WTC11 (cell line): ENCODE results near the gene NFIC.

Experiments
- CREB1 ChIP-seq: sonication (generic); formaldehyde crosslinking; IDR thresholded peaks from 2 replicates; pipeline ENCODE4 v1.8.0; 2023; ENCODE audit warnings: mild to moderate bottlenecking, missing genetic modification reagents
- NR2C2 ChIP-seq: sonication (generic); formaldehyde crosslinking; IDR thresholded peaks from 2 replicates; pipeline ENCODE4 v1.8.0; 2022; ENCODE audit warnings: mild to moderate bottlenecking, missing genetic modification reagents
- TF ChIP-seq, protein P1 (sequence below): fragments of 200-600 bp; IDR thresholded peaks from 2 replicates; pipeline ENCODE4 v1.8.0; 2022; ENCODE audit warnings: antibody characterized with exemption
- TF ChIP-seq, protein P2 (sequence below): sonication (generic); formaldehyde crosslinking; IDR thresholded peaks from 2 replicates; pipeline ENCODE4 v1.8.1; 2022; ENCODE audit warnings: low read depth, missing genetic modification reagents, borderline replicate concordance
- TF ChIP-seq, protein P3 (sequence below): sonication (generic); formaldehyde crosslinking; IDR thresholded peaks from 2 replicates; pipeline ENCODE4 v1.8.1; 2022; ENCODE audit warnings: mild to moderate bottlenecking, moderate library complexity, missing genetic modification reagents
- TF ChIP-seq, protein P4 (sequence below): fragments of 250-450 bp; sonication (Bioruptor Pico); conservative IDR thresholded peaks from 2 replicates; pipeline ENCODE4 v1.9.0; 2021; ENCODE audit warnings: mild to moderate bottlenecking
- TF ChIP-seq, protein P5 (sequence below): sonication (generic); formaldehyde crosslinking; IDR thresholded peaks from 2 replicates; pipeline ENCODE4 v1.8.0; 2023; ENCODE audit warnings: mild to moderate bottlenecking, missing genetic modification reagents

DNA sequence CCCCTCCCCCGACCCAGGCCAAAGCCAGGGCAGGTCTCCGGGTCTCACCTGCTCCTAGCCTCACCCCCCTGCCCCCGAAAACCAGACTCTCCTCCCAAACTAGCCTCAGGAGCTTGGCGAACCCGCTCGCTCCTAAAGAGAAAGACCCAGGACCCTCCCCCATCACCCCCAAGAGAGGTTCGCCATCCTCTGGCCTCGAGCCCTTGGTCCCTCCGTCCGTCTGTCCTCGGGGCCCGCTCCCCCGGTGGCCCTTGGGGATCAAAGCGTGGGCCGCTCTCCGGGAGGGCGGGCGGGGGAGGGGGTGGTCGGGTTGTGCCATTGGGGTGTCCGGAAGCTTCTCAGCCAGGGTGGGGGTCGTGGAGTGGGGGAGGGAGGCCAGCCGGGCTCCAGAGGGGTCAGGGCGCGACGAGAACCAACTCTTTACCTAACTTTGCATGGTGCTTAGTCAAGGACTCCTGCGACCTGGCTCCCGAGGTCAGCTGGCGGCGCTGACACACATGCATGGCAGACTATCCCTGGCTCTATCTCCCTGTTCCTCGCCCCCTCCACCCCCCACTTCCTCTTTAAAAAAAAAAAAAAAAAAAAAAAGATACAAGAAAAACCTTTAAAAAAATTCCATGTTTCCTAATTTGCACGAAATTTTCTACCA is 98.3 kb downstream of the NFIC start:
- TF ChIP-seq, protein P1, sequence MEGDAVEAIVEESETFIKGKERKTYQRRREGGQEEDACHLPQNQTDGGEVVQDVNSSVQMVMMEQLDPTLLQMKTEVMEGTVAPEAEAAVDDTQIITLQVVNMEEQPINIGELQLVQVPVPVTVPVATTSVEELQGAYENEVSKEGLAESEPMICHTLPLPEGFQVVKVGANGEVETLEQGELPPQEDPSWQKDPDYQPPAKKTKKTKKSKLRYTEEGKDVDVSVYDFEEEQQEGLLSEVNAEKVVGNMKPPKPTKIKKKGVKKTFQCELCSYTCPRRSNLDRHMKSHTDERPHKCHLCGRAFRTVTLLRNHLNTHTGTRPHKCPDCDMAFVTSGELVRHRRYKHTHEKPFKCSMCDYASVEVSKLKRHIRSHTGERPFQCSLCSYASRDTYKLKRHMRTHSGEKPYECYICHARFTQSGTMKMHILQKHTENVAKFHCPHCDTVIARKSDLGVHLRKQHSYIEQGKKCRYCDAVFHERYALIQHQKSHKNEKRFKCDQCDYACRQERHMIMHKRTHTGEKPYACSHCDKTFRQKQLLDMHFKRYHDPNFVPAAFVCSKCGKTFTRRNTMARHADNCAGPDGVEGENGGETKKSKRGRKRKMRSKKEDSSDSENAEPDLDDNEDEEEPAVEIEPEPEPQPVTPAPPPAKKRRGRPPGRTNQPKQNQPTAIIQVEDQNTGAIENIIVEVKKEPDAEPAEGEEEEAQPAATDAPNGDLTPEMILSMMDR, result no peak
- TF ChIP-seq CREB1 (CRISPR knock-in tag) (no peak), NR2C2 (CRISPR knock-in tag) (no peak)
- TF ChIP-seq, protein P2, sequence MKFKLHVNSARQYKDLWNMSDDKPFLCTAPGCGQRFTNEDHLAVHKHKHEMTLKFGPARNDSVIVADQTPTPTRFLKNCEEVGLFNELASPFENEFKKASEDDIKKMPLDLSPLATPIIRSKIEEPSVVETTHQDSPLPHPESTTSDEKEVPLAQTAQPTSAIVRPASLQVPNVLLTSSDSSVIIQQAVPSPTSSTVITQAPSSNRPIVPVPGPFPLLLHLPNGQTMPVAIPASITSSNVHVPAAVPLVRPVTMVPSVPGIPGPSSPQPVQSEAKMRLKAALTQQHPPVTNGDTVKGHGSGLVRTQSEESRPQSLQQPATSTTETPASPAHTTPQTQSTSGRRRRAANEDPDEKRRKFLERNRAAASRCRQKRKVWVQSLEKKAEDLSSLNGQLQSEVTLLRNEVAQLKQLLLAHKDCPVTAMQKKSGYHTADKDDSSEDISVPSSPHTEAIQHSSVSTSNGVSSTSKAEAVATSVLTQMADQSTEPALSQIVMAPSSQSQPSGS, result no peak
- TF ChIP-seq, protein P3, sequence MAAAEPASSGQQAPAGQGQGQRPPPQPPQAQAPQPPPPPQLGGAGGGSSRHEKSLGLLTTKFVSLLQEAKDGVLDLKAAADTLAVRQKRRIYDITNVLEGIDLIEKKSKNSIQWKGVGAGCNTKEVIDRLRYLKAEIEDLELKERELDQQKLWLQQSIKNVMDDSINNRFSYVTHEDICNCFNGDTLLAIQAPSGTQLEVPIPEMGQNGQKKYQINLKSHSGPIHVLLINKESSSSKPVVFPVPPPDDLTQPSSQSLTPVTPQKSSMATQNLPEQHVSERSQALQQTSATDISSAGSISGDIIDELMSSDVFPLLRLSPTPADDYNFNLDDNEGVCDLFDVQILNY, result no peak
- TF ChIP-seq, protein P4, sequence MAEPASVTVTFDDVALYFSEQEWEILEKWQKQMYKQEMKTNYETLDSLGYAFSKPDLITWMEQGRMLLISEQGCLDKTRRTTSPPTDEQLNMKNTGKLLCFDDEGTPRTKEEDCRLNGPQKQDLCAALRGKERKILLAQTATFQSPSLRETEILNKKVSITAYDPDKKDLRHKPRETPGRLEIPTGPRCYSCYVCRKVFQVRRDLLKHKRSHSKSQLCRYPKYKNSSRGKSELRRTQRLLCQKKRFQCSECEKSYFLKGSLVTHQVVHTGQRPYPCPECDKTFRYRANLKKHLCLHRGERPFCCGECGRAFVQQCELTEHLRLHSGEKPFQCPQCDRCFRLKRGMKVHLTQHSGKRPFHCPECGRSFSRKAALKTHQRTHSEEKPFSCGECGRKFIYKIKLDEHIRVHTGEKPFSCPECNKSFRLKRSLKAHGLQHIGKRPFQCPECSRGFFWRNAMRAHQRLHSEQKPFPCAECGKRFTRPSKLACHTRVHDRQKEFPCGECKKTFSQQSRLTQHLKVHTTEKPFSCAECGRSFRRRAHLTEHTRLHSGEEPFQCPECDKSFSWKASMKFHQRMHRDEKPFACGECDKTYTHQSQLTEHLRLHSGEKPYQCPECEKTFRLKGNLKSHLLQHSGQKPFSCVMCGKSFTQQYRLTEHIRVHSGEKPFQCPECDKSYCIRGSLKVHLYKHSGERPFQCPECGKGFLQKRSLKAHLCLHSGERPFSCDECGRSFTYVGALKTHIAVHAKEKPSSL, result no peak
- TF ChIP-seq, protein P5, sequence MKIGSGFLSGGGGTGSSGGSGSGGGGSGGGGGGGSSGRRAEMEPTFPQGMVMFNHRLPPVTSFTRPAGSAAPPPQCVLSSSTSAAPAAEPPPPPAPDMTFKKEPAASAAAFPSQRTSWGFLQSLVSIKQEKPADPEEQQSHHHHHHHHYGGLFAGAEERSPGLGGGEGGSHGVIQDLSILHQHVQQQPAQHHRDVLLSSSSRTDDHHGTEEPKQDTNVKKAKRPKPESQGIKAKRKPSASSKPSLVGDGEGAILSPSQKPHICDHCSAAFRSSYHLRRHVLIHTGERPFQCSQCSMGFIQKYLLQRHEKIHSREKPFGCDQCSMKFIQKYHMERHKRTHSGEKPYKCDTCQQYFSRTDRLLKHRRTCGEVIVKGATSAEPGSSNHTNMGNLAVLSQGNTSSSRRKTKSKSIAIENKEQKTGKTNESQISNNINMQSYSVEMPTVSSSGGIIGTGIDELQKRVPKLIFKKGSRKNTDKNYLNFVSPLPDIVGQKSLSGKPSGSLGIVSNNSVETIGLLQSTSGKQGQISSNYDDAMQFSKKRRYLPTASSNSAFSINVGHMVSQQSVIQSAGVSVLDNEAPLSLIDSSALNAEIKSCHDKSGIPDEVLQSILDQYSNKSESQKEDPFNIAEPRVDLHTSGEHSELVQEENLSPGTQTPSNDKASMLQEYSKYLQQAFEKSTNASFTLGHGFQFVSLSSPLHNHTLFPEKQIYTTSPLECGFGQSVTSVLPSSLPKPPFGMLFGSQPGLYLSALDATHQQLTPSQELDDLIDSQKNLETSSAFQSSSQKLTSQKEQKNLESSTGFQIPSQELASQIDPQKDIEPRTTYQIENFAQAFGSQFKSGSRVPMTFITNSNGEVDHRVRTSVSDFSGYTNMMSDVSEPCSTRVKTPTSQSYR (CRISPR knock-in tag), result no peak
